ENCODE data around the gene ATG14. TPM values are rescaled to one million over a fixed set of nuclear protein-coding genes. Genes with fewer than 3 reads are reported as not detected.
"Not testable (repeated sequence)": the region's sequence is repeated elsewhere in the genome, so short reads cannot be mapped to it uniquely, and the experiment has no call there.

Gene ATG14
- 1 to 10 TPM; 7.1 to 9.0 TPM for total RNA-seq
- polyA plus RNA-seq (ENCODE audit: insufficient read length in 6 of 6), result 10 to 100 TPM; 21.4 to 25.6 (median 24.2) TPM
- long read RNA-seq, donor 1, full-length matches to known transcripts, result 3 of 3 reads
- long read RNA-seq, donor 1, partial matches to known transcripts, result 0 of 3 reads
- long read RNA-seq, donor 1, other reads (novel, unspliced or antisense), result 0 of 3 reads
- long read RNA-seq, donor 2, full-length matches to known transcripts, result 1 of 1 reads
- long read RNA-seq, donor 2, partial matches to known transcripts, result 0 of 1 reads
- long read RNA-seq, donor 2, other reads (novel, unspliced or antisense), result 0 of 1 reads
- long read RNA-seq, donor 3, partial matches to known transcripts, result 5 of 5 reads
- long read RNA-seq, donor 3, other reads (novel, unspliced or antisense), result 0 of 5 reads
- long read RNA-seq, donor 4, partial matches to known transcripts, result 2 of 2 reads
- long read RNA-seq, donor 4, other reads (novel, unspliced or antisense), result 0 of 2 reads
- long read RNA-seq, donor 5, full-length matches to known transcripts, result 1 of 1 reads
- long read RNA-seq, donor 5, partial matches to known transcripts, result 0 of 1 reads
- long read RNA-seq, donor 5, other reads (novel, unspliced or antisense), result 0 of 1 reads
- long read RNA-seq, donor 6, full-length matches to known transcripts, result 3 of 3 reads
- long read RNA-seq, donor 6, partial matches to known transcripts, result 0 of 3 reads
- long read RNA-seq, donor 6, other reads (novel, unspliced or antisense), result 0 of 3 reads
- long read RNA-seq, donor 7, full-length matches to known transcripts, result 1 of 1 reads
- long read RNA-seq, donor 7, partial matches to known transcripts, result 0 of 1 reads
- long read RNA-seq, donor 7, other reads (novel, unspliced or antisense), result 0 of 1 reads
- long read RNA-seq, donor 8, full-length matches to known transcripts, result 4 of 4 reads
- long read RNA-seq, donor 8, partial matches to known transcripts, result 0 of 4 reads
- long read RNA-seq, donor 8, other reads (novel, unspliced or antisense), result 0 of 4 reads
- long read RNA-seq, donor 9, result 0 reads
- long read RNA-seq, donor 10, partial matches to known transcripts, result 1 of 1 reads
- long read RNA-seq, donor 10, other reads (novel, unspliced or antisense), result 0 of 1 reads
- long read RNA-seq, donor 11, full-length matches to known transcripts, result 1 of 1 reads
- long read RNA-seq, donor 11, partial matches to known transcripts, result 0 of 1 reads
- long read RNA-seq, donor 11, other reads (novel, unspliced or antisense), result 0 of 1 reads
- long read RNA-seq, donor 12, full-length matches to known transcripts, result 3 of 3 reads
- long read RNA-seq, donor 12, partial matches to known transcripts, result 0 of 3 reads
- long read RNA-seq, donor 12, other reads (novel, unspliced or antisense), result 0 of 3 reads

DNA sequence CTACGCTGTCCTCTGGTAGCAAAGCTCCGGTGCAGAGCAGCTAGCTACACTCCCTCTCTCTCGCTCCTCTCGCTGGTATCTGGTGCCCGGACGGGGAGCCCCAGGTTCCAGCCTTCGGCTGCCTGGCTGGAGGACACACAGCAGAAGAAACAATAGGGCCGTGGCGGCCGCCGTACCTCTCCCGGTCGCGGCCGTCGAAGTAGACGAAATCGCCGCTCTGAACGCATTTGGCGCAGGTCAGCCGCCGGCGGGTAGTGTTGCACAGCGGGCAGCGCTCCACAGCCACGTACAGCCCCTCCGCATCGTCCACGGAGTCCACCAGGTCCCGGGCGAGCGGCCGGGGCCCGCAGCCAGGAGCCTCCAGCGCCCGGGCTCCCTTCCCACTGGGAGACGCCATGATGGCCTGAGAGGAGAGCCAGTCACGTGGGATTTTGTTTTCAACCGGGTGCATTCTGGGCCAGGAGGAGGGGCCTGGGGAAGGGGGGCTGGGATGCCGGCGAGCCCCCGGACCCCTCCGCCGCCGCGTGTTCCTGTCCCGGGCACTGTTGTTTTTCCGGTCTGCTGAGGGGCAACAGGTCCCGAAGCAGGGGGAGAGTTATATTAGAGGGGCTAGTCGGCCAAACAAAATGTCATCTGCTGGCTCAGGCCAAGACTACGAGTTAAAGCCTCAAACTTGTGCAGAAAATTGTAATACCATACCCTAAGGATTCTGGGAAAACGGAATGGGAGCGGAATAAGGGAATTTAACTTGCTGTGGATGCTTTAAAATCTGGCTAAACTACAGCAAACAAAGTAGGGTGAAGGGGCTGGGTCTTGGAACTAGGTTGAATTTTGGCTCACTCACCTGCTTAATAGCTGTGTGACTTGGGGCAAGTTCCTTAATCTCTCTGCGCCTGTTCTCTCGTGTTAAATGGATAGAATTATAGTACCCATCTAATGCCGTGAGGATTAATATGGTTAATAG, at the start of gene ATG14:
Gene ATG14, minus strand, starts transcription at position 405 of the 964 bp plus-strand sequence. Its CDS starts 8 bp downstream, at position 397.
- peak; percentile 82 to 92 (median 88) for DNase-seq
- TF ChIP-seq, protein P1, sequence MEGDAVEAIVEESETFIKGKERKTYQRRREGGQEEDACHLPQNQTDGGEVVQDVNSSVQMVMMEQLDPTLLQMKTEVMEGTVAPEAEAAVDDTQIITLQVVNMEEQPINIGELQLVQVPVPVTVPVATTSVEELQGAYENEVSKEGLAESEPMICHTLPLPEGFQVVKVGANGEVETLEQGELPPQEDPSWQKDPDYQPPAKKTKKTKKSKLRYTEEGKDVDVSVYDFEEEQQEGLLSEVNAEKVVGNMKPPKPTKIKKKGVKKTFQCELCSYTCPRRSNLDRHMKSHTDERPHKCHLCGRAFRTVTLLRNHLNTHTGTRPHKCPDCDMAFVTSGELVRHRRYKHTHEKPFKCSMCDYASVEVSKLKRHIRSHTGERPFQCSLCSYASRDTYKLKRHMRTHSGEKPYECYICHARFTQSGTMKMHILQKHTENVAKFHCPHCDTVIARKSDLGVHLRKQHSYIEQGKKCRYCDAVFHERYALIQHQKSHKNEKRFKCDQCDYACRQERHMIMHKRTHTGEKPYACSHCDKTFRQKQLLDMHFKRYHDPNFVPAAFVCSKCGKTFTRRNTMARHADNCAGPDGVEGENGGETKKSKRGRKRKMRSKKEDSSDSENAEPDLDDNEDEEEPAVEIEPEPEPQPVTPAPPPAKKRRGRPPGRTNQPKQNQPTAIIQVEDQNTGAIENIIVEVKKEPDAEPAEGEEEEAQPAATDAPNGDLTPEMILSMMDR (IDR thresholded peaks at IDR 0.05), result no peak
- intact Hi-C loops (cut with DNase I), result no loop called here

DNA sequence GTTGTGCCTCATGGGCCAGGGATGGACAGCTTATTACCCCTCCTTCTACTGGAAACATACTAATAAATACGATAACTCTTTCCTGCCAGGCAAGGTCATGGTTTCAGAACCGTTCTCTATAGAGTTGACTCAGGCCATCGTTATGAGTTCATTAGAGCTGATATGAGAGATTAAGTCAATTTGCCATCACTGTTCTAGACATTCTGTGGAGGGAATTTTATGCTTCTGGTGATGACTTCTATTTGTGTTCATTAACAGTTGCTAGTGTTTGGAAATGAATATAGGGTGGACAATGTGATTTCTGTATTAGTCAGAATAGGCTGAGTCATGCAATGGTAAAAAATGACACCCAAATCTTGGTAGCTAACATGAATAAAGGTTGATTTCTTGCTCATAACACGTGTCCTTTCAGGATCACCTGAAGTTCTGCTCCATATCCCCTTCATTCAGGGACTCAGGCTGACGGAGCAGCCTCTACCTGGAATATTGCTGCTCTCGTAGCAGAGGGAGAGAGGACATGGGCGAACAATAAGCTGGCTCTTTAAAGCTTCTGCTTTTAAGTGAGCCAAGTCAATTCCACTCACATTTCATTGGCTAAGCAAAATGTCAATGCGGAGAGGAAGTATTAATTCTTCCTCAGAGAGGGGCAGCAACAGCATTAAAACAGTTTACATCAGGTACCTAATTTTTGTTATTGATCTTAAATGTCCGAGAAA, 47.3 kb upstream of the ATG14 start:
- Histone ChIP-seq H3K36me3 (no peaks in the 10 kb centered on the region), H3K27me3 (no peaks in the 10 kb centered on the region), H3K4me1 (peaks cover 0 to 10% of the 10 kb centered on the region in 2 donors), H3K9me3 (no peaks in the 10 kb centered on the region), H3K4me3 (no peak overlapping the region), H3K27ac (no peak overlapping the region)
- TF ChIP-seq, protein P1 (IDR thresholded peaks at IDR 0.05), result no peak
- DNase-seq (no peak), ATAC-seq (no peak)
- intact Hi-C loops (cut with DNase I), result no loop called here

More for the DNA sequence above, at the start of gene ATG14:
- Histone ChIP-seq H3K4me3 (peak within 1 kb of the TSS; percentile 84 to 100), H3K9me3 (no peaks in the 10 kb centered on the region), H3K27me3 (peaks cover 0 to 3% of the 10 kb centered on the region in 2 donors), H3K4me1 (peaks cover 14 to 21% of the 10 kb centered on the region in 2 donors), H3K36me3 (no peaks in the 10 kb centered on the region), H3K27ac (peak within 1 kb of the TSS; percentile 80 to 83)
- peak; percentile 100 for ATAC-seq

GRCh38 chr14:55457496-55457895, 45.9 kb upstream of the ATG14 start:
- no peaks in the 10 kb centered on the region for H3K27me3 ChIP-seq
- no peaks in the 10 kb centered on the region for H3K9me3 ChIP-seq
- TF ChIP-seq, protein P1 (IDR thresholded peaks at IDR 0.05), result no peak
- peaks cover 0 to 10% of the 10 kb centered on the region in 2 donors for H3K4me1 ChIP-seq
- DNase-seq, result no peak
- intact Hi-C loops (cut with DNase I), result no loop called here
- H3K36me3 ChIP-seq, result no peaks in the 10 kb centered on the region
- no peak for ATAC-seq
- H3K4me3 ChIP-seq, result no peak overlapping the region
- no peak overlapping the region for H3K27ac ChIP-seq

DNA sequence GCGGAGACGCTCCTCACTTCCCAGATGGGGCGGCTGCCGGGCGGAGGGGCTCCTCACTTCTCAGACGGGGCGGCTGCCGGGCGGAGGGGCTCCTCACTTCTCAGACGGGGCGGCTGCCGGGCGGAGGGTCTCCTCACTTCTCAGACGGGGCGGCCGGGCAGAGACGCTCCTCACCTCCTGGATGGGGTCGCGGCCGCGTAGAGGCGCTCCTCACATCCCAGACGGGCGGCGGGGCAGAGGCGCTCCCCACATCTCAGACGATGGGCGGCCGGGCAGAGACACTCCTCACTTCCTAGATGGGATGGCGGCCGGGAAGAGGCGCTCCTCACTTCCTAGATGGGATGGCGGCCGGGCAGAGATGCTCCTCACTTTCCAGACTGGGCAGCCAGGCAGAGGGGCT, 44.8 kb upstream of the ATG14 start:
- H3K4me3 ChIP-seq; H3K36me3 ChIP-seq; ATAC-seq; H3K9me3 ChIP-seq; H3K4me1 ChIP-seq; intact Hi-C loops (cut with DNase I); H3K27me3 ChIP-seq; DNase-seq; H3K27ac ChIP-seq: not testable (repeated sequence)

All from left lung (tissue), 14 donors.